GM23338 (cell line): ENCODE results near the gene MPHOSPH10. TPM values are rescaled to one million over a fixed set of nuclear protein-coding genes. Genes with fewer than 3 reads are reported as not detected.

Experiments used
- ATAC-seq: fragments of 200-7000 bp; cut with Tn5 transposase; 3 replicates; pipeline ENCODE4 v1.9.1; 2020
- DNase-seq: peaks from one replicate; pipeline ENCODE4 v3.0.0-alpha.2; 2015; ENCODE audit warnings: low spot score
- H2AFZ ChIP-seq: fragments of 200-600 bp; sonication (generic); 2 replicates; pipeline ENCODE4 v1.8.0; 2016; ENCODE audit warnings: antibody characterized with exemption, mild to moderate bottlenecking, moderate library complexity
- H3F3A ChIP-seq: fragments of 200-600 bp; sonication (generic); replicated peaks from 2 replicates; pipeline ENCODE4 v1.8.0; 2017; ENCODE audit warnings: antibody characterized with exemption, mixed run types, low read depth
- H3K27ac ChIP-seq: fragments of 200-600 bp; sonication (generic); 2 replicates; pipeline ENCODE4 v1.6.1; 2016; ENCODE audit warnings: low read depth
- H3K27me3 ChIP-seq: fragments of 200-600 bp; sonication (generic); 2 replicates; pipeline ENCODE4 v1.8.0; 2016; ENCODE audit warnings: mild to moderate bottlenecking, mixed run types, moderate library complexity; ENCODE audit not compliant: insufficient read depth
- H3K36me3 ChIP-seq: fragments of 200-600 bp; sonication (generic); 2 replicates; pipeline ENCODE4 v1.8.0; 2016; ENCODE audit warnings: mild to moderate bottlenecking; ENCODE audit not compliant: insufficient read depth
- H3K4me1 ChIP-seq: fragments of 200-600 bp; sonication (generic); 2 replicates; pipeline ENCODE4 v1.8.0; 2016; ENCODE audit warnings: mild to moderate bottlenecking, moderate library complexity; ENCODE audit not compliant: insufficient read depth
- H3K4me2 ChIP-seq: fragments of 200-600 bp; sonication (generic); 2 replicates; pipeline ENCODE4 v1.7.1; 2017; ENCODE audit warnings: mixed run types
- H3K4me3 ChIP-seq: fragments of 200-600 bp; sonication (generic); 2 replicates; pipeline ENCODE4 v1.6.1; 2016; ENCODE audit warnings: mixed run types
- H3K79me2 ChIP-seq: fragments of 200-600 bp; sonication (generic); replicated peaks from 2 replicates; pipeline ENCODE4 v1.8.0; 2017; ENCODE audit warnings: mild to moderate bottlenecking; ENCODE audit not compliant: insufficient read depth
- H3K9me2 ChIP-seq: fragments of 200-600 bp; sonication (generic); 2 replicates; pipeline ENCODE4 v1.8.0; 2017; ENCODE audit not compliant: insufficient read depth
- H4K20me1 ChIP-seq: fragments of 200-600 bp; sonication (generic); replicated peaks from 2 replicates; pipeline ENCODE4 v1.8.0; 2017; ENCODE audit warnings: mild to moderate bottlenecking; ENCODE audit not compliant: insufficient read depth
- H3K27ac Mint-ChIP-seq: 2 replicates; pipeline ENCODE4 v1.8.0; 2020; ENCODE audit warnings: inconsistent platforms, mild to moderate bottlenecking, moderate library complexity, mixed read lengths
- H3K27me3 Mint-ChIP-seq: 3 replicates; pipeline ENCODE4 v1.8.0; 2022; ENCODE audit warnings: low read depth, mild to moderate bottlenecking, moderate library complexity, mixed read lengths, inconsistent platforms; ENCODE audit not compliant: insufficient read depth, poor library complexity
- H3K36me3 Mint-ChIP-seq: 3 replicates; pipeline ENCODE4 v1.8.0; 2021; ENCODE audit warnings: low read depth, mild to moderate bottlenecking, inconsistent platforms, moderate library complexity, mixed read lengths
- H3K4me1 Mint-ChIP-seq: 3 replicates; pipeline ENCODE4 v1.8.0; 2020; ENCODE audit warnings: mild to moderate bottlenecking, inconsistent platforms, mixed read lengths
- H3K4me3 Mint-ChIP-seq: 3 replicates; pipeline ENCODE4 v1.8.0; 2021; ENCODE audit warnings: moderate library complexity, mild to moderate bottlenecking, inconsistent platforms, mixed read lengths
- H3K9me3 Mint-ChIP-seq: 3 replicates; pipeline ENCODE4 v1.8.0; 2020; ENCODE audit warnings: moderate library complexity, mild to moderate bottlenecking, inconsistent platforms, mixed read lengths
- CREB1 ChIP-seq: fragments of 250-450 bp; sonication (Bioruptor Pico); IDR thresholded peaks from 2 replicates; pipeline ENCODE4 v1.5.0; 2020; ENCODE audit warnings: low read depth, mild to moderate bottlenecking, moderate library complexity
- CTCF ChIP-seq, 2 experiments: fragments of 200-600 bp in 1 of 2; sonication (generic) in 1 of 2; conservative IDR thresholded peaks; 2 replicates each; pipeline versions ENCODE4 v1.5.1 to v1.6.1; 2016 to 2017; ENCODE audit warnings: antibody characterized with exemption in 2 of 2, low read depth in 2 of 2, mild to moderate bottlenecking in 2 of 2, moderate library complexity in 1 of 2
- ETS1 ChIP-seq: IDR thresholded peaks from 2 replicates; pipeline ENCODE4 v1.6.1; 2016; ENCODE audit warnings: antibody characterized with exemption
- EZH2 ChIP-seq: fragments of 200-600 bp; sonication (generic); IDR thresholded peaks from one replicate; pipeline ENCODE4 v1.8.0; 2017; ENCODE audit warnings: antibody characterized with exemption, mild to moderate bottlenecking, low read depth; ENCODE audit not compliant: unreplicated experiment
- EZH2phosphoT487 ChIP-seq: fragments of 200-600 bp; sonication (generic); IDR thresholded peaks from one replicate; pipeline ENCODE4 v1.8.1; 2018; ENCODE audit warnings: antibody characterized with exemption; ENCODE audit not compliant: unreplicated experiment
- JUNB ChIP-seq: IDR thresholded peaks from one replicate; pipeline ENCODE4 v1.6.1; 2016; ENCODE audit warnings: antibody characterized with exemption; ENCODE audit not compliant: unreplicated experiment
- NANOG ChIP-seq: IDR thresholded peaks from 2 replicates; pipeline ENCODE4 v1.6.1; 2016; ENCODE audit warnings: antibody characterized with exemption, borderline replicate concordance
- POLR2AphosphoS5 ChIP-seq: IDR thresholded peaks from 2 replicates; pipeline ENCODE4 v1.6.1; 2016; ENCODE audit warnings: antibody characterized with exemption, low read depth
- REST ChIP-seq: IDR thresholded peaks from one replicate; pipeline ENCODE4 v1.6.1; 2018; ENCODE audit warnings: antibody characterized with exemption; ENCODE audit not compliant: unreplicated experiment
- STAT1 ChIP-seq: IDR thresholded peaks from one replicate; pipeline ENCODE4 v1.6.1; 2016; ENCODE audit warnings: antibody characterized with exemption; ENCODE audit not compliant: unreplicated experiment
- ZNF114 ChIP-seq: fragments of 250-450 bp; sonication (Bioruptor Pico); IDR thresholded peaks from 2 replicates; pipeline ENCODE4 v1.5.0; 2020; ENCODE audit warnings: mild to moderate bottlenecking, moderate library complexity
- ZNF331 ChIP-seq: fragments of 250-450 bp; sonication (Bioruptor Pico); IDR thresholded peaks from 2 replicates; pipeline ENCODE4 v1.5.0; 2020; ENCODE audit warnings: low read depth, mild to moderate bottlenecking, moderate library complexity
- ZNF462 ChIP-seq: fragments of 250-450 bp; sonication (Bioruptor Pico); IDR thresholded peaks from 2 replicates; pipeline ENCODE4 v1.5.0; 2020; ENCODE audit warnings: mild to moderate bottlenecking, moderate library complexity
- polyA plus RNA-seq: library from polyadenylated mRNA; unstranded; fragments of >200 nt; fragmentation: Nextera tagmentation; extraction: Ambion mirVana; gene quantifications from 2 replicates; pipeline ENCODE4 v1.2.1, GENCODE V29; 2016
- total RNA-seq: library from RNA; depleted of rRNA; stranded (reverse); fragments of >200 nt; shearing (Covaris generic); gene quantifications from 2 replicates; pipeline ENCODE4 v1.2.3, GENCODE V29; 2014

Gene MPHOSPH10
- total and polyA plus RNA-seq, 2 experiments from 2014 or later: 23.8 to 64.8 TPM

GRCh38 chr2:71108091-71108490 is 22.3 kb upstream of the MPHOSPH10 start:
- no peak overlapping the region for H3K27ac ChIP-seq
- H3K9me2 ChIP-seq: no peaks in the 10 kb centered on the region
- peaks cover 6% of the 10 kb centered on the region for H3K4me1 Mint-ChIP-seq
- no peak overlapping the region for H3K27ac Mint-ChIP-seq
- no peak overlapping the region for H2AFZ ChIP-seq
- peaks cover 18% of the 10 kb centered on the region for H3K9me3 Mint-ChIP-seq
- H3K79me2 ChIP-seq: no peaks in the 10 kb centered on the region
- H3K27me3 ChIP-seq: no peaks in the 10 kb centered on the region
- 0 out of 2 replicates have a peak, but pooled peaks cover 4% of the 10 kb centered on the region for H3K36me3 ChIP-seq
- H3K27me3 Mint-ChIP-seq: no peaks in the 10 kb centered on the region
- H4K20me1 ChIP-seq: no peaks in the 10 kb centered on the region
- 0 out of 2 replicates have a peak, but pooled peaks cover 4% of the 10 kb centered on the region for H3F3A ChIP-seq
- no peak for ATAC-seq
- DNase-seq: no peak
- no peaks in the 10 kb centered on the region for H3K4me1 ChIP-seq
- TF ChIP-seq ZNF462 (no peak), ZNF114 (no peak), JUNB (no peak), CTCF (conservative IDR thresholded peaks at IDR 0.05; ENCODE audit: low read depth in 2 of 2) (no peak), REST (no peak), ZNF331 (CRISPR knock-in tag) (no peak), STAT1 (no peak), NANOG (no peak), ETS1 (no peak), EZH2phosphoT487 (no peak), EZH2 (no peak), CREB1 (CRISPR knock-in tag) (no peak), POLR2AphosphoS5 (no peak)
- no peak overlapping the region for H3K4me3 Mint-ChIP-seq
- H3K36me3 Mint-ChIP-seq: peaks cover 5% of the 10 kb centered on the region; the same call in 2 of the 3 replicates
- no peak overlapping the region for H3K4me3 ChIP-seq
- no peak overlapping the region for H3K4me2 ChIP-seq
